GM21367 (cell line): ENCODE measurements around the gene OVCA2.

Source experiments
- ATAC-seq: cut with Tn5 transposase; IDR thresholded peaks from one replicate; pipeline ENCODE4 v1.9.1; 2021; ENCODE audit not compliant: unreplicated experiment

The OVCA2 gene

GRCh38 chr17:2053380-2054261, 11.8 kb downstream of the OVCA2 start:
- no peak for ATAC-seq

GRCh38 chr17:2054262-2054511, 12.4 kb downstream of the OVCA2 start:
- ATAC-seq: no peak

GRCh38 chr17:2054512-2055291, 12.9 kb downstream of the OVCA2 start, which contains the start of gene HIC1:
Gene HIC1 (plus strand): TSS chr17:2055103. CDS start chr17:2056691, 1,588 bp downstream.
- ATAC-seq: no peak

GRCh38 chr17:2055292-2056205, 13.7 kb downstream of the OVCA2 start:
- ATAC-seq: no peak

GRCh38 chr17:2056206-2057174, 14.7 kb downstream of the OVCA2 start:
- ATAC-seq: no peak

GRCh38 chr17:2057175-2057759, 15.4 kb downstream of the OVCA2 start:
- ATAC-seq: no peak

GRCh38 chr17:2057760-2058585, 16.2 kb downstream of the OVCA2 start:
- no peak for ATAC-seq

- no peak for ATAC-seq
Observed at GRCh38 chr17:2058586-2059546, 17.0 kb downstream of the OVCA2 start.

- ATAC-seq: no peak
Observed at GRCh38 chr17:2059547-2060384, 17.9 kb downstream of the OVCA2 start.

- ATAC-seq: no peak
Observed at GRCh38 chr17:2060385-2060658, 18.5 kb downstream of the OVCA2 start.

GRCh38 chr17:2060681-2061440, 19.0 kb downstream of the OVCA2 start:
- no peak for ATAC-seq

- no peak for ATAC-seq
Observed at GRCh38 chr17:2061441-2061958, 19.7 kb downstream of the OVCA2 start.

- no peak for ATAC-seq
Observed at GRCh38 chr17:2062571-2063183, 20.9 kb downstream of the OVCA2 start.

- ATAC-seq: no peak
Observed at GRCh38 chr17:2063261-2064146, 21.7 kb downstream of the OVCA2 start.

- no peak for ATAC-seq
Observed at GRCh38 chr17:2064147-2064489, 22.3 kb downstream of the OVCA2 start.
